Type B pancreatic cell (in vitro differentiated cells): Measurements from ENCODE around the gene CXCL10. TPM values are rescaled to one million over a fixed set of nuclear protein-coding genes. Genes with fewer than 3 reads are reported as not detected.

ENCODE experiments used
- DNase-seq: peaks from one replicate; pipeline ENCODE4 v3.0.0; 2021; ENCODE audit warnings: mixed read lengths; ENCODE audit not compliant: unreplicated experiment; ENCODE audit errors: extremely low spot score
- H3K27ac Mint-ChIP-seq: 2 replicates; pipeline ENCODE4 v1.8.0; 2021; ENCODE audit warnings: mild to moderate bottlenecking, mixed read lengths
- H3K27me3 Mint-ChIP-seq: 2 replicates; pipeline ENCODE4 v1.8.0; 2021; ENCODE audit warnings: mixed read lengths
- H3K36me3 Mint-ChIP-seq: 2 replicates; pipeline ENCODE4 v1.8.0; 2021; ENCODE audit warnings: mixed read lengths
- H3K4me1 Mint-ChIP-seq: one replicate; pipeline ENCODE4 v1.8.0; 2021; ENCODE audit warnings: mixed read lengths; ENCODE audit not compliant: unreplicated experiment
- H3K4me3 Mint-ChIP-seq: 2 replicates; pipeline ENCODE4 v1.8.0; 2021; ENCODE audit warnings: mild to moderate bottlenecking, mixed read lengths
- H3K9me3 Mint-ChIP-seq: 2 replicates; pipeline ENCODE4 v1.8.0; 2021; ENCODE audit warnings: mixed read lengths
- CTCF ChIP-seq: fragments of 200-600 bp; sonication (generic); conservative IDR thresholded peaks from 2 replicates; pipeline ENCODE4 v1.5.0; 2021; ENCODE audit warnings: antibody characterized with exemption, mild to moderate bottlenecking
- long read RNA-seq: library from polyadenylated mRNA; unstranded; transcript quantifications from one replicate; pipeline ENCODE4 v2.0.0, GENCODE V29; 2020
- total RNA-seq: library from RNA; stranded (reverse); gene quantifications from 2 replicates; pipeline ENCODE4 v1.2.1, GENCODE V29; 2021; ENCODE audit warnings: low replicate concordance

CXCL10 gene
- total RNA-seq, result 0.31 and 0.60 TPM in 2 replicates
- long read RNA-seq, partial matches to known transcripts, result 0 of 3 reads
- long read RNA-seq, other reads (novel, unspliced or antisense), result 0 of 3 reads

GRCh38 chr4:76023389-76023788 lies at the start of gene CXCL10:
TSS of gene CXCL10 (minus strand) at chr4:76023497. CDS start at chr4:76023431, 66 bp downstream.
- Mint-ChIP-seq H3K27ac (no peak within 1 kb of the TSS), H3K9me3 (no peaks in the 10 kb centered on the region), H3K4me1 (no peaks in the 10 kb centered on the region), H3K27me3 (peaks cover 10% of the 10 kb centered on the region), H3K4me3 (no peak within 1 kb of the TSS), H3K36me3 (no peaks in the 10 kb centered on the region)
- TF ChIP-seq CTCF, result no peak
- DNase-seq, result no peak

- no peak overlapping the region for H3K4me3 Mint-ChIP-seq
- DNase-seq, result no peak
- no peak overlapping the region for H3K27ac Mint-ChIP-seq
- no peaks in the 10 kb centered on the region for H3K9me3 Mint-ChIP-seq
- TF ChIP-seq CTCF, result no peak
- H3K4me1 Mint-ChIP-seq, result no peaks in the 10 kb centered on the region
- no peaks in the 10 kb centered on the region for H3K27me3 Mint-ChIP-seq
- no peaks in the 10 kb centered on the region for H3K36me3 Mint-ChIP-seq
These were observed 49.5 kb upstream of the CXCL10 start for GRCh38 chr4:76072760-76073159.

GRCh38 chr4:76067652-76068286 lies 44.5 kb upstream of the CXCL10 start:
- Mint-ChIP-seq H3K27ac (no peak overlapping the region), H3K9me3 (no peaks in the 10 kb centered on the region), H3K27me3 (no peaks in the 10 kb centered on the region), H3K4me3 (no peak overlapping the region), H3K4me1 (no peaks in the 10 kb centered on the region), H3K36me3 (no peaks in the 10 kb centered on the region)
- peak; percentile 92 for TF ChIP-seq CTCF
- DNase-seq, result no peak

- Mint-ChIP-seq H3K9me3 (no peaks in the 10 kb centered on the region), H3K36me3 (no peaks in the 10 kb centered on the region), H3K4me3 (no peak overlapping the region), H3K4me1 (no peaks in the 10 kb centered on the region), H3K27me3 (no peaks in the 10 kb centered on the region), H3K27ac (no peak overlapping the region)
- no peak for TF ChIP-seq CTCF
- DNase-seq, result no peak
These were observed 43.2 kb upstream of the CXCL10 start for GRCh38 chr4:76066546-76066945.

GRCh38 chr4:76061982-76062381 lies 38.7 kb upstream of the CXCL10 start:
- Mint-ChIP-seq H3K27me3 (peaks cover 6% of the 10 kb centered on the region), H3K9me3 (no peaks in the 10 kb centered on the region), H3K27ac (no peak overlapping the region), H3K36me3 (no peaks in the 10 kb centered on the region), H3K4me1 (peaks cover 5% of the 10 kb centered on the region), H3K4me3 (no peak overlapping the region)
- no peak for TF ChIP-seq CTCF
- no peak for DNase-seq
